Heart right ventricle (tissue), 16 donors: ENCODE results near the gene CAMK1D. TPM values are rescaled to one million over a fixed set of nuclear protein-coding genes. Genes with fewer than 3 reads are reported as not detected.

Experiments
- ATAC-seq, 8 donors: fragments of 200-7000 bp; cut with Tn5 transposase; one replicate each; pipeline ENCODE4 v1.9.1; 2020; ENCODE audit warnings: mild to moderate bottlenecking in 8 of 8, moderate library complexity in 8 of 8, moderate number of reproducible peaks in 1 of 8
- DNase-seq, 2 donors: peaks; one replicate each; pipeline ENCODE4 v3.0.0-alpha.2; 2020
- H3K27ac ChIP-seq, 10 donors: fragments of 200-600 bp; sonication (generic) in 2 of 10; one replicate each; pipeline versions ENCODE4 v1.5.0 to v1.8.0; 2020 to 2022; ENCODE audit warnings: mild to moderate bottlenecking in 3 of 10
- H3K27me3 ChIP-seq, 7 donors: fragments of 200-600 bp; one replicate each; pipeline ENCODE4 v1.8.0; 2021 to 2022; ENCODE audit warnings: mild to moderate bottlenecking in 2 of 7
- H3K36me3 ChIP-seq, 9 donors: fragments of 200-600 bp; sonication (generic) in 1 of 9; one replicate each; pipeline versions ENCODE4 v1.5.0 to v1.8.0; 2020 to 2022; ENCODE audit warnings: mild to moderate bottlenecking in 2 of 9
- H3K4me1 ChIP-seq, 9 donors: fragments of 200-600 bp; sonication (generic) in 1 of 9; one replicate each; pipeline versions ENCODE4 v1.5.0 to v1.8.0; 2020 to 2022; ENCODE audit warnings: mild to moderate bottlenecking in 4 of 9
- H3K4me3 ChIP-seq, 10 donors: fragments of 200-600 bp; sonication (generic) in 2 of 10; one replicate each; pipeline versions ENCODE4 v1.5.0 to v1.8.0; 2020 to 2022; ENCODE audit warnings: mild to moderate bottlenecking in 7 of 10, moderate library complexity in 2 of 10
- H3K9me3 ChIP-seq, 11 donors: fragments of 200-600 bp in 10 of 11; sonication (generic) in 2 of 11; one replicate each; pipeline versions ENCODE4 v1.5.0 to v1.8.0; 2013 to 2022; ENCODE audit warnings: mild to moderate bottlenecking in 2 of 11, control low read depth in 1 of 11, moderate library complexity in 1 of 11
- WGBS, 2 donors: extraction: QIAGEN DNeasy Blood & Tissue Kit; methylation state at CpG; one replicate each; pipeline ENCODE4 v1.1.7; 2013; ENCODE audit warnings: inconsistent platforms in 1 of 2; 5-methylcytosine and 5-hydroxymethylcytosine counted together
- intact Hi-C, 10 donors: fragments of 100-400 bp; cut with DNase I; formaldehyde crosslinking; loops; one replicate each; pipeline versions ENCODE4 v1.11.1 to v1.14.2; 2022
- polyA plus RNA-seq, 2 donors: library from polyadenylated mRNA; stranded (reverse); fragments of 200-250 nt; gene quantifications; one replicate each; pipeline ENCODE4 v1.2.3, GENCODE V29; 2013
- total RNA-seq, 10 donors: library from RNA; stranded (reverse); fragmentation: NEBNext Ultra II Directional in 3 of 10; extraction: Animal tissue kit (Norgen Biotek cat#: 25700) in 3 of 10; gene quantifications; one replicate each; pipeline versions ENCODE4 v1.2.1 to v1.2.4, GENCODE V29; 2021 to 2023
- TF ChIP-seq, protein P1 (sequence below), 9 donors: fragments of 200-600 bp; sonication (generic) in 2 of 9; IDR thresholded peaks; one replicate each; pipeline versions ENCODE4 v1.5.0 to v1.8.0; 2021 to 2022; ENCODE audit warnings: antibody characterized with exemption in 9 of 9, mild to moderate bottlenecking in 5 of 9, moderate library complexity in 1 of 9
- donor health status: Arrhythmogenic right ventricular cardiomyopathy.
- donor health status: ischemic (EF 13 %, LVEDD 7.1; RV severe dilation, severe dysfunction).
- donor health status: healthy with polysubstance abuse.
- donor health status: DM: no; HTN: yes; CAD: no.
- donor health status: DM: no; HTN: no; CAD: no.
- donor health status: ischemic (EF 25% LVEDD 6.9; RV normal size, moderate dysfunction).
- donor health status: ischemic (EF 25% LVEDD 5.7; RV mildly dilated, moderate dysfunction).
- donor health status: healthy.
- donor health status: DM: yes; HTN: yes; CAD: no.
- donor health status: Ischemic cardiomyopathy.
- donor health status: ischemic (EF 35%, LVEDD 5.7; RV mildly dilated, moderate dysfunction).
- donor health status: nonischemic (EF 11% LVEDD 7.7; RV severe dilation, severe dysfunction).
- donor health status: DM: yes; HTN: yes; CAD: no.
- donor health status: PGD.
- donor health status: ischemic (EF 29% LVEDD 5.4; RV normal size, mild dysfunction).
- donor health status: nonischemic (EF 23%, LVEDD 6.1; RV moderate dilation, normal function).

Gene CAMK1D
- total and polyA plus RNA-seq, 12 donors, result 1.3 to 17.7 (median 2.6) TPM

DNA sequence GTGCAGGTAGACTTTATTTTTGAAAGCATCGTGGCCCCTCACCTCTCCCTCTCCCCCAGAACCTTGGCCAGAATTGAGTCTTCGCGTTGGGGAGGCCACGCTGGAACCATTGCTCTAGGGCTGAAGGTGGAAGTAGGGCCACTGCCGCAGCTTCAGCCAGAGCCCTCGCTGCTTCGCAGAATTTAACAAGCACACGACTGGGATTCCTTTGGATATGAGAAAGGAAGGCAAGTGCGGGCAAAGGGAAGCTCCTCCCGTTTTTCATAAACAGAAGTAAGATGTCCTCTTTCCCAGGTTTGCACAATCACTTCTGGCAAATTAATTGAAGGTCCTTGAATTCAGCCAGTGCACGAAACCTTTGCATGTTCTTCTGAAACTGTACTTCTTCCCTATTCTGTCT is 484.1 kb downstream of the CAMK1D start:
- Histone ChIP-seq H3K27me3 (peaks cover 0 to 3% (median 0%) of the 10 kb centered on the region in 7 donors), H3K4me3 (no peak overlapping the region), H3K9me3 (no peaks in the 10 kb centered on the region), H3K4me1 (peaks cover 0 to 12% (median 0%) of the 10 kb centered on the region in 9 donors), H3K27ac (no peak overlapping the region), H3K36me3 (peaks cover 0 to 3% (median 0%) of the 10 kb centered on the region in 9 donors)
- ATAC-seq, result no peak
- DNase-seq, result no peak
- 88 to 89% methylated on average over 11 of the region's 11 CpGs for WGBS, 2 donors
- TF ChIP-seq, protein P1, sequence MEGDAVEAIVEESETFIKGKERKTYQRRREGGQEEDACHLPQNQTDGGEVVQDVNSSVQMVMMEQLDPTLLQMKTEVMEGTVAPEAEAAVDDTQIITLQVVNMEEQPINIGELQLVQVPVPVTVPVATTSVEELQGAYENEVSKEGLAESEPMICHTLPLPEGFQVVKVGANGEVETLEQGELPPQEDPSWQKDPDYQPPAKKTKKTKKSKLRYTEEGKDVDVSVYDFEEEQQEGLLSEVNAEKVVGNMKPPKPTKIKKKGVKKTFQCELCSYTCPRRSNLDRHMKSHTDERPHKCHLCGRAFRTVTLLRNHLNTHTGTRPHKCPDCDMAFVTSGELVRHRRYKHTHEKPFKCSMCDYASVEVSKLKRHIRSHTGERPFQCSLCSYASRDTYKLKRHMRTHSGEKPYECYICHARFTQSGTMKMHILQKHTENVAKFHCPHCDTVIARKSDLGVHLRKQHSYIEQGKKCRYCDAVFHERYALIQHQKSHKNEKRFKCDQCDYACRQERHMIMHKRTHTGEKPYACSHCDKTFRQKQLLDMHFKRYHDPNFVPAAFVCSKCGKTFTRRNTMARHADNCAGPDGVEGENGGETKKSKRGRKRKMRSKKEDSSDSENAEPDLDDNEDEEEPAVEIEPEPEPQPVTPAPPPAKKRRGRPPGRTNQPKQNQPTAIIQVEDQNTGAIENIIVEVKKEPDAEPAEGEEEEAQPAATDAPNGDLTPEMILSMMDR (IDR thresholded peaks at IDR 0.05), result no peak
- intact Hi-C loops, result no loop called here

DNA sequence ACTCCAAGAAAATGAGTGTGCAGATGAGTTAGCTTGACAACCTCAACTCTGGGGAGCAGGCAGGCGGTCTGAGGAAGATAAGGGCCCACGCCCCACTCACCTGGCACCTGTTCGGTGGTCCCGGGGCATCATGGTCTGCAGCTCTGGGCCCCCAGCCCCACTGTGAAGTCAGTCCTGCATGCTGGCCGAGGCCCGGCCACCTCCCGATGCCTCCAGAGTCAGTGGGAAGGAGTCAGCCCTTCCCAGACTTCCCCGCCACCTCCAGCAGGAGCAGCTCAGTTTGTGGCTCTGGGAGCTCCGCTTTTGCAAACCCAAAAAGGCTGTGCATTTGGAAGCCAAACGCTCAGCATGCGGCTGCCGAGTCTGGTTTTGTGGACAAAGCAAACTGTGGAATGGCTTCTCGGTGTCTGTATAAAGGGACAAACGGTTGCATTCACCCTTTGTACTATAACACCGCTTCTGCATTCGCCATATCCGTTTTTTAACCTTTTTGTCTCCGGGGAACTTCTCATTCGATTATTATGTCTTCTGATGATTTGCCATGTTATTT is 484.8 kb downstream of the CAMK1D start:
- Histone ChIP-seq H3K27ac (no peak overlapping the region), H3K4me3 (no peak overlapping the region), H3K27me3 (peaks cover 0 to 5% (median 0%) of the 10 kb centered on the region in 7 donors), H3K36me3 (no peaks in the 10 kb centered on the region), H3K9me3 (no peaks in the 10 kb centered on the region), H3K4me1 (peaks cover 0 to 12% (median 0%) of the 10 kb centered on the region in 9 donors)
- intact Hi-C loops, result no loop called here
- DNase-seq (no peak), ATAC-seq (no peak)
- TF ChIP-seq, protein P1 (IDR thresholded peaks at IDR 0.05), result no peak
- 91 to 93% methylated on average over 19 of the region's 19 CpGs for whole genome bisulfite sequencing, 2 donors

DNA sequence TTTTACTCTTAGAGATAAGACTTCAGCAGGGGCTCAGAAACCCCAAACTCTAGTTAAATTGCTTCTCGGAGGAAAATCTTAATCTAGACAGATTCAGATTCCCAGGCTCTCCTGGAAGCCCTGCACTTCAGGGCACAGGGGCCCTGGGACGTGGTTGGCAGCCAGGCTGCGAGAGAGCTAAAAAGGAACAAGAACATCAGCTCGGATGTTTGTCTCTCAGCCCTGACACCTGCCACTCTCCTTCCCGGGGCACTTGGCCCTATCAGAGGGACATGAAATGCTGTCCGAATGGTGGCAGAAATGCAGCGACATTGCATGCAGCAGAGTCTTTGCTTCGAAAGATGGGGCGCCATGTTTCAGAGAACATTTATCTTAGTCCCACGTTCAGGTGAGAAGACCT is 485.4 kb downstream of the CAMK1D start:
- Histone ChIP-seq H3K27me3 (peaks cover 0 to 5% (median 0%) of the 10 kb centered on the region in 7 donors), H3K36me3 (no peaks in the 10 kb centered on the region), H3K9me3 (no peaks in the 10 kb centered on the region), H3K4me3 (no peak overlapping the region), H3K4me1 (peaks cover 0 to 15% (median 2%) of the 10 kb centered on the region in 9 donors), H3K27ac (no peak overlapping the region)
- no peak for ATAC-seq
- no peak for DNase-seq
- WGBS, 2 donors, result 71 to 75% methylated on average over 10 of the region's 10 CpGs
- intact Hi-C loops, result no loop called here
- TF ChIP-seq, protein P1 (IDR thresholded peaks at IDR 0.05), result no peak

DNA sequence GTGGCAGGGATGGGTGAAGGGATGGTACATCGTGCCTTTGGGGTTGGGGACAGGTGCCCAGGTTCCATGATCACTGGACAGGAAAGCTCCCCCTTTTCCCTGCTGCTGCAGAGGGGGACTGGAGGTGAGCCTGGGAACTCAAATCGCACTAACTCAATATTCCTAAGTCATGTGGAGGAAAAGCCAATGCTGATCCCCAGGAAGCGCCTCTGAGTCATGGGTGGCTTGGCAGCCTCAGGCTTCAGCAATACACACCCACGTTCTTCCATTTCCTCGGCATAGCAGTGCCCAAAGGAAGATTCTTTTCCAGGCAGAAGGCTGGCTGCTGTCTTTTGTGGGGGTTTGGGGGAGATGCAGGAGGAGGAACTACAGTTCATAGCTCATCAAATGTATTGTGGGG is 486.4 kb downstream of the CAMK1D start:
- intact Hi-C loops, result no loop called here
- WGBS, 2 donors, result 57 to 69% methylated on average over 5 of the region's 5 CpGs

More for the DNA sequence above, 486.4 kb downstream of the CAMK1D start:
- Histone ChIP-seq H3K27ac (no peak overlapping the region), H3K4me1 (peaks cover 0 to 21% (median 10%) of the 10 kb centered on the region in 9 donors), H3K27me3 (peaks cover 0 to 5% (median 0%) of the 10 kb centered on the region in 7 donors), H3K4me3 (no peak overlapping the region), H3K9me3 (no peaks in the 10 kb centered on the region), H3K36me3 (no peaks in the 10 kb centered on the region)
- TF ChIP-seq, protein P1 (IDR thresholded peaks at IDR 0.05), result no peak
- ATAC-seq, result peak in 2 of 8 donors; percentile 30 to 43
- no peak for DNase-seq
